Lung microvascular endothelial cell (primary cell): ENCODE data around the gene CYP8B1. TPM values are rescaled to one million over a fixed set of nuclear protein-coding genes. Genes with fewer than 3 reads are reported as not detected.
"Not testable (repeated sequence)": the region's sequence is repeated elsewhere in the genome, so short reads cannot be mapped to it uniquely, and the experiment has no call there.

Source experiments
- DNase-seq, 2 donors: peaks; one replicate each; pipeline versions ENCODE4 v3.0.0 to v3.0.0-alpha.2; 2010; ENCODE audit warnings: low read depth in 2 of 2
- total RNA-seq: library from RNA; depleted of rRNA; stranded (reverse); fragments of >200 nt; gene quantifications from 2 replicates; pipeline ENCODE4 v1.2.1, GENCODE V29; 2014

The CYP8B1 gene
- total RNA-seq, 1 donor from 2014 or later, result not detected

DNA sequence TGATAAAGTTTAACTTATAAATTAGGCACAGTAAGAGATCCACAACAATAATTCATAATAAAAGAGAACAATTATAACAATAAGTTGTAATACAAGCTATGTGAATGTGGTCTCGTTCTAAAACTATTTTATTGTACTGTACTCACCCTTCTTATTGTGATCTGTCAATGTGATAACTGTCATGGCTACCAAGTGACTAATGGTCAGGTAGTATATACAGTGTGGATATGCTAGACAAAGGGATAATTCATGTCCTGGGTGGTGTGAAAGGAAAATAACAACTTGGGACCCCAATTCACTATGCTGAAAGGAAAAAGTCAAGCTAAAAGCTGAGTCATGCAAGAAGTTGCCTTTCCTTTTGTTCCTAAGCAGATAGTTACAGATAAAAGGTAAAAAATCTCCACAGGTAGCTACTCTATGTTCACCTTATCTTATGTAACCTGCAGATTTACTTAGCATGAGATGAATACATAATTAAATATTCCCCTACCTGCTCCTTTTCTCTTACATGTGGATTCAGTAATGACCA, 10.7 kb upstream of the CYP8B1 start:
- DNase-seq, result no peak

DNA sequence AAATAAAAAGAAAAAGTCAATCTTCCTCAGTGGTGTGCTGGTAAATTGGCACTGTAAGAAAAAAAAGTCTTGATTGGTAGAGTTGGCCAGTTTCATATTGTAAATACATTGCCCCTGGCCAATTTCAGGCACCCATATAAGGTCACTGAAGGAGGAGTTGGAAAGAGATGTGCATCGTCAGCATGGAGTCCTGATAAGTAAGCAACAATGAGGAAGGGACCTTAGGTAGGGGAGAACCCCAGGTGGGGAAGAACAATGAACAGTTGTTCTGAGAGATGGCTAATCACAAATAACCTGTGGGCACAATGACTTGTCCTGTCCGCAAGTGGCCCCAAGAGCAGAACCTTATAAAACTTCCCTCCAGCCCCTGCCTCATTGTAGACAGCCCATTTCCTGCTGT, 8.6 kb upstream of the CYP8B1 start:
- DNase-seq, result no peak

DNA sequence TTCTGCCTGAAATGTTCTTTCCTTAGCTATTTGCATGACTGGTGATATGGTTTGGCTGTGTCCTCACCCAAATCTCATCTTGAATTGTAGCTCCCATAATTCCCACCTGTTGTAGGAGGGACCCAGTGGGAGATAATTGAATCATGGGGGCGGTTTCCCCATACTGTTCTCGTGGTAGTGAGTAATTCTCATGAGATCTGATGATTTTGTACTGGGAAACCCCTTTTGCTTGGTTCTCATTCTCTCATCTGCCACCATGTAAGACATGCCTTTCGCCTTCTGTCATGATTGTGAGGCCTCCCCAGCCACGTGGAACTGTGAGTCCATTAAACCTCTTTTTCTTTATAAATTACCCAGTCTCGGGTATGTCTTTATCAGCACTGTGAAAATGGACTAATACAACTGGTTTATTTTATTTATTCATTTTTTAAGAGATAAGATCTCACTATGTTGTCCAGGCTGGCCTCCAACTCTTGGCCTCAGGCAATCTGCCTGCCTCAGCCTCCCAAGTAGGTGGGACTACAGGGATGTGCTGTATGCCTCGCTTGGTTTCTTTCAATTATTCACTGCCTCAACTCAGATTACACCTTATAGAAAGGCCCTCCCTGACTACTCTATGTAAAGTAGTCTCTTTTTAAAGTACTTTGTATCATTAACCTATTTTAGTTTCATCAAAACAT, 7.7 kb upstream of the CYP8B1 start:
- DNase-seq, result not testable (repeated sequence)

DNA sequence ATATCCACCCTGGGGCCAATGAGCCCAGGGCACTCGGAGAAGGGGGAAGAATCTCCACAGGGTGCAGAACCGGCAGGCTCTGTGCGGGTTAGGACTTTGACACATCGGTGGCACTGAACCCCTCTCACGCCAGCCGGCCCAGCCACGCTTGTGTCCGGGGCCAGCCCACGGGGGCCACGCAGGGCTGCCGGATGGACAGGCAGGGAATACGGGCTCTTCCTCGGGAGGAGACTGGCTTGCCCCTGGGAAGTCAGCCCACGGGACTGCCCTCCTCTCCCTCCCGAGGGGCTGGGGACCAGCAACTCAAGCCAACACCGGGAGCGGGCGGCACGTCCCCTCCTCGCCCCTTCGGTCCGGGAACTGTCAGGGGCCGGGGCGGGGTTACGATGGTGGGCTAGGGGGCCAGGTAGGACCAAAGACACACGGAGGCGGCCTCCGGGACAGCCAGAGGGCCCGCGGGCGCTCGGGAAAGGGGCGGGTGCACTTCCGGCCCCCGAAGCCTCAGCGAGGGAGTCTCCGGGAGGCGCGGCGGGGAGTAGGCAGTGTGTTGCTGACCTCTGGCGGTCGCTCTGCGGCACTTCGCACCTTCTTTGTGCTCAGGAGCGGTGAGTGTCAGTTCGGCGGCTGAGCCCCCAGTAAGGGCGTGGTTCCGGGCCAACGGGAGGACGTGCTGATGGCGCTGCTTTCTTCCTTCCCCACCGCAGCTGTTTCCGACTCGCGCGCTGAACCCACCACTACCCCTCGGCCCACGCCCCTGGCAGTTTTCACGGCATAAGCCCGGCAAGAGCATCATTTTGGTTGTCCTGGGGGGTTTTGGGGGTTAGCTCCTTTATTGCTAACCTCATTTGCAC, 5.1 kb upstream of the CYP8B1 start:
- DNase-seq, result peak; percentile 72 to 76

DNA sequence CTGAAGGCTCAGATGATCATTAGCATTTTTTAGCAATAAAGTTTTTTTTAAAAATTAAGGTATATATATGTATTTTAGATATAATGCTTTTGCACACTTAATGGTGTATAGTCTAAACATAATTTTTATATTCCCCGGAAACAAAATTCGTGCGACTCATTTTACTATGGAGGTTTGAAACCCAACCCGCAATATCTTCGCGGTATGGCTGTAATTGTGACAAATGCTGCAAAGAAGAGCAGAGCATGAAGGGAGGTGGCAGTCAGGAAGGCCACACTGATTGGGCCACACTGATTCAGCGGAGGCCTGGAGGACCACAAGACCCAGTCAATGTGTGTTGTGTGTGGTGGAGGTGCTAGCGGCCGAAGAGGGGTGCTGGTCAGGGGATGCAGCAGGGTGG, 4.5 kb upstream of the CYP8B1 start:
- DNase-seq, result no peak

DNA sequence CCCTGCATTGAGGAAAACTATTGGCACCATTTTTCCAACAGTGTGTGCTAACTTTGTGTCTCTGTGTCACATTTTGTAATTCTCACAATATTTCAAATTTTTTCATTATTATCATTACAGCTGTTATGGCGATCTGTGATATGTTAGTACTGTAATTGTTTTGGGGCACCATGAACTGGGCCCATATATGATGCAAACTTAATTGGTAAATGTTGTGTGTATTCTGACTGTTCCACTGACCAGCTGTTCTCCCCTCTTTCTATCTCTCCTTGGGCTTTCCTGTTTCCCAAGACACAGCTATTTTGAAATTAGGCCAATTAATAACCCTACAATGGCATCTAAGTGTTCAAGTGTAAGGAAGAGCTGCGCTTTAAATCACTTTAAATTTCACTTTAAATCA, 2.2 kb upstream of the CYP8B1 start:
- no peak for DNase-seq

DNA sequence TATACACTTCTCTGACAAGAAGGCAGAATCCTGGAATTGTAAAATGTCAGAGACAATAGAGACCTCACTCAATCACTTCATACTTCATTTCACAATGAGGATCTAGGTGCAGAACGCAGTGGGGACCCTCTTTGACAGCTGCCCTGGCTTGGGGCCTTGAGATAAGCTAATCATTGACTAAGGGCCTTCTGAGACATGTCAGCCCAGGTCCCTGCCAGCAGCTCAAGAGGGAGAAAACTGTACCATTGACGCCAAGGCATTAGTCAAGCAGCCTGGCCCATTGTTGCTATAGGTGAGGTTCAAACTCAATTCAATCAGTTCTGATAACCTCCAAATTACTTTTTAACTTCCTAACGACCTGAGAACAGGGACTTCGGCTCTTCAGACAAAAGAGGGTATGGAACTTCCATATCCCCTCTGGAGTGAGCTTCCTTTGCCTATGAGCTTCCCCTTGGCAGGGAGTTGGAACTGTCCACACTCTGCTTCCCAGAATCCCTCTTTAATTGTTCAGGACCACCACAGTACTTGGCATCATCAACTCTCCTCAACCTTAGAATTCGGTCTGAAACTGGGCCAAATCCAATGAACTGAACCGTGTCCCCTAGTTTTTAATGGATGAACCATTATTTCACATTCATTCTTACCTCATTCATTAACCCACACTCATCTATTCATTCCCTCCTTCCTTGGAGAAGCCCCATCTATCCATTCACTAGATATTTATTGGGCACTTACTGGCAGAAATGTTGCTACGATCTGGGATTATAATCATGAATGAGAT, 1.5 kb upstream of the CYP8B1 start:
- DNase-seq, result no peak

DNA sequence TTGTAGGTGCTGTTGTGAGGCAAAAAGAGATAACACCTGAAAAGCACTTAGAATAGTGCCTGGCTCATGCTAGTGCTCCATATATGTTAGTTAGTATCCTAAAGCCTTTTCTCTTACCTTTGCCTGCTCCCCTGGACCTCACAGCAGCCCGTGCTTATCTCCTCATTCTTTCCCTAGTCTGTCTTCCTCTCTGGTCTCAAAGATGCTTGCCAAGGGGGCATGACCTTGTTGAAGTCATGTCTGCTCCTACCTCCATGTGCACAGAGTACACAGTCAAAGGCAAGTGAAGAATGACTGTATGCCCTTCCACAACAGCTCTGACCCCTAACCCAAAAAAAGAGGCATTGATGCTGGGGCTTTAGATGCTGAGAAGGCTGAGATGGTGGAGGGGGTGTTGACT, 722 bp upstream of the CYP8B1 start:
- no peak for DNase-seq

DNA sequence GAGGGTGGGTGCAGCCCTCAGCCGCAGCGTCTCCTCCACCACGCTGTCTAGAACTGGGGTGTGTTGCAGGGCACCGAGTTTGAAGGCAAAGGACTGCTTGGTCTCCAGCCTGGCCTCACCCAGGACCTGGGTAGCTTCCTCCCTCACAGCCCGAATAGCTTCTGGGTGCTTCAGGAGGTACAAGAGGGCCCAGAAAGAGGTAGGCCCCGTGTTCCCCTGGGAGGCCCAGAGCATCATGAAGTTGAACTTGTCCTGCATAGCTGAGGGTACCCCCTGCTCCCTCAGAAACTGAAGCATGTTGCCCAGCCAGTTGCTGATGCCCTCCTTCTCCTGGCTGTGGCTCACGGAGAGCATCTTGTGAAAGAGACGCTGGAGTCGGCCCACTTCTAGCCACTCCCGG, 930 bp downstream of the CYP8B1 start:
- DNase-seq, result no peak

DNA sequence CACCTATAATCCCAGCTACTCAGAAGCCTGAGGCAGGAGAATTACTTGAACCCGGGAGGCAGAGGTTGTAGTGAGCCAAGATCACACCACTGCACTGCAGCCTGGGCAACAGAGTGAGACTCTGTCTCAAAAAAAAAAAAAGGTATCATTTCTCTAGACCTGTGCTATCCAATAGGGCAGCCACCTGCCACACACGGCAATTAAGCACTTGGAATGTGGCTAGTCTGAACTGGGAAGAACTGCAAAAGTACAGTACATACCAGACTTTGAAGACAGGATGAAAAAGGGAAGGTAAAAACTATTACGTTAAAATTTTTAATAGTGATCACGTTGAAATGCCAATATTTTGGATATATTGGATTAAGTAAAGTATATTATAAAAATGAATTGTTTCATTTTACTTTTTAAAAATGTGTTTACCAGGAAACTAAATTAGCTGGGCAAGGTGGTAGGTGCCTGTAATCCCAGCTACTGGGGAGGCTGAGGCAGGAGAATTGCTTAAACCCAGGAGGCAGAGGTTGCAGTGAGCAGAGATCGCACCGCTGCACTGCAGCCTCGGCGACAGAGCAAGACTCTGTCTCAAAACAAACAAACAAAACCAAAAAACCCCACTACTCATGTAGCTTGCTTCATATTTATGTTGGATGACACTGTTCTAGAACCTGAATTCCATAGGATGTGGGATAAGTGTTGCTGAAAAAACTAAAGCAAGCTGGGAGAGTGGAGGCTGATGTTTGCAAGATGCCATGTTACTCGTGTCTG, 2.3 kb downstream of the CYP8B1 start:
- DNase-seq, result no peak

DNA sequence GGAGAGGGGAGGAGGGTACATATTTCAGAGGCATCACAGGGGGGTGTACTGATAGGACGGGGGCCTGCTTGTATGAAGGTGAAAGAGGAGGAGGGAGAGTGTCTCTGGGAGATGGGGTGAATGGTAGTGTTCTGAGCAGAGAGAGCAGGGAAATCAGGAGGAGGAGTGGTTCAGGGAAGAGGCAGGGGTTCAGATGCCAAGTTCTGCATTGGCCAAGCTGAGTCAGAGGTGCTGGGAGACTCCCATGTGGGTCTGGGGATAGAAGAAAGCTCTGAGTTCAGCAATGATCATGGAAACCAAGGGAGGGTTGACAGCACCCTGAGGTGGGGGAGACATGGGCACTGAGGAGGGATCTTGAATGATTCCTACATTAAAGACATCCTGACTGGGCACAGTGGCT, 3.0 kb downstream of the CYP8B1 start:
- DNase-seq, result no peak

DNA sequence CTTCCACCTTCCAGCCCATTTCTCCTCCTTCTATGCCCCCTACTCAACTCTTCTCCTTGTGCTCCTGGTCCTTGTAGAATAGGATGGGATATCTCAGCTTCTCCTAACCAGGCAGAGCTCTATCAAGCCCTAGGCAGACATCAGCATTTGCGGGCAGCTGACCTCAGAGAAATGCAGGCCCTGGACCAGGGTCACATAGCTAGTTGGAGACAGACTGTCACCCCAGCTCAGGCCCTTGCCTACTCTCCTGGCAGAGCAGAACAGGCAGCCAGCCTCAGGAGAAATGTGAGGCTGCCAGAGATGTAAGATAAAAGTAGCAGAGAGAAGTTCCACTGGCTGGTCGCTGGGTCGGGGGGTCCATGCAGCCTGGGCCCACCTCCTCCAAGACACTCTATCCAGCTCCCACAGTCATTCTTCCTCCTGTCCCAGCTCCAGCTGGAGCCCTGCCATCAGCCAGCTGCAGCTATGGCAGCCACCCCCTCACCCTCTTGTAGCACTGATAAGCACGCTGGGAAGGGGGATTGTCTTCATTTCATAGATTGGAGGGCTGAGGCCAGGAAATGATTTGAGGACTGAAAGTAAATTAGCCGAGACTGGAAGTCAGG, 4.0 kb downstream of the CYP8B1 start:
- DNase-seq, result no peak

DNA sequence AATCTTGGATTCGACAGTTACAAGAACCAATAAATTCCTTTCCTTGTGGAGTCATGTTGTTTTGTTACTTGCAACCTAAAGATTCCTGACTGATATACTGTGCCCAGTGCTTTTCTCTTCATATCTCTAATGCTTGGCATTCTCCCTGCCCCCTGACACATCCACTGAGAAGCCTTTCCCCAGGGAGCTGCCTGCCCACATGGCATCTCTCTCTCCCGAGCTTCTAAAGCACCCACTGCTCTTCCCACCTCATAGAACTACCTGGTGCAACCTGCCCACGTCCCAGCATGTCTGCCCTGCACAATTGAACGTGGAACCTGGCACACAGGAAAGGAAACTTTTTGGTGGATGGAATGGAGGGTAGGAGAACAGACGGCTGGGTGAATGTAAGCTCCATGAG, 6.8 kb downstream of the CYP8B1 start:
- DNase-seq, result no peak

DNA sequence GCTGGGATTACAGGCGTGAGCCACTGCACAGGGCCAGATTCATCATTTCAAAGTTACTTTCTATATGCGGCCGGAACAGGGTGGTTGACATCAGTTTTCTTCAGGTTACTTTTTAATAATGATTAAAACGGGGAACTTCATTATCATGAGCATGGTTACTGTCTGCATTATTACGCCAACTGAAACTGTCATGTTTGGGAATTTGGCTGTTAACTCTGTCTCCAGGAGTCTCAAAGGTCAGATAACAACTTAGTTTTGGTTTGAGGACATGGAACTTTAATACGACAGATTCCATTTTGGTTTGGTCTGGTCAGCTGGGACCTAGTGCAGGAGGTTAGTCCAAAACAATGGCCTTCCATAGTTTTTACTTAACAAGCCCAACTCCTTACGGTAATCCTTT, 8.5 kb downstream of the CYP8B1 start:
- no peak for DNase-seq

DNA sequence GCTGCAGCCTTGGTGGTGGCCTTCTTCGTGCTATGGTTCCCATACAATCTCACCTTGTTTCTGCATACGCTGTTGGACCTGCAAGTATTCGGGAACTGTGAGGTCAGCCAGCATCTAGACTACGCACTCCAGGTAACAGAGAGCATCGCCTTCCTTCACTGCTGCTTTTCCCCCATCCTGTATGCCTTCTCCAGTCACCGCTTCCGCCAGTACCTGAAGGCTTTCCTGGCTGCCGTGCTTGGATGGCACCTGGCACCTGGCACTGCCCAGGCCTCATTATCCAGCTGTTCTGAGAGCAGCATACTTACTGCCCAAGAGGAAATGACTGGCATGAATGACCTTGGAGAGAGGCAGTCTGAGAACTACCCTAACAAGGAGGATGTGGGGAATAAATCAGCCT, 10.4 kb downstream of the CYP8B1 start:
- no peak for DNase-seq

DNA sequence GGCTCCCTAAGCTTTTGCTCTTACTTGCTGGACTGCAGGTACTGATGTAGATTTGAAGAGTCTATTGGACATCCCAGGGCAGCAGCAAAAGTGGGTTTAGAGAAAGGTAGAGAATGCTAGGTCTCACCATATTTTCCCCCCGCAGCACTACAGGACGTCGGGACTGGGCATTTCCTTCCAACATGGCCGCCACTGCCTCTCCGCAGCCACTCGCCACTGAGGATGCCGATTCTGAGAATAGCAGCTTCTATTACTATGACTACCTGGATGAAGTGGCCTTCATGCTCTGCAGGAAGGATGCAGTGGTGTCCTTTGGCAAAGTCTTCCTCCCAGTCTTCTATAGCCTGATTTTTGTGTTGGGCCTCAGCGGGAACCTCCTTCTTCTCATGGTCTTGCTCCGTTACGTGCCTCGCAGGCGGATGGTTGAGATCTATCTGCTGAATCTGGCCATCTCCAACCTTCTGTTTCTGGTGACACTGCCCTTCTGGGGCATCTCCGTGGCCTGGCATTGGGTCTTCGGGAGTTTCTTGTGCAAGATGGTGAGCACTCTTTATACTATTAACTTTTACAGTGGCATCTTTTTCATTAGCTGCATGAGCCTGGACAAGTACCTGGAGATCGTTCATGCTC, 11.2 kb downstream of the CYP8B1 start:
- no peak for DNase-seq

DNA sequence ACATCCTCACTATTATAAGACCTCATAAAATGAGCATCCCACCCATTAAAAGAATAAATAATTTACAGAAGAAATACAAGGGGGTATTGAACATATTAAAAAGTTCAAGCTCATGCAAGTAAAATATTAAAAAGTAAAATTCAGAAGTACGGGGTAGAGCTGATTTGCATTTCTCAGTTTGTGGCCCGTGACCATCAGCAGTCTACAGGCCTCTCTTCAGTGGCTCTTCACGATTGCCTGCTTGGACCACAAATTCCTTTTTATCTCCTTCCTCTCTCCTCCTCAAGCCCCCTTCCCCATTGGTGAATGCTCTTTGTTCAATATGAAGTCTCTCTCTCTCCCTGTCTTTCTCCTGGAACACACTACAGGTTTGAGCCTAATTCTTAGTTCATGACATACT, 19.1 kb downstream of the CYP8B1 start:
- DNase-seq, result no peak

DNA sequence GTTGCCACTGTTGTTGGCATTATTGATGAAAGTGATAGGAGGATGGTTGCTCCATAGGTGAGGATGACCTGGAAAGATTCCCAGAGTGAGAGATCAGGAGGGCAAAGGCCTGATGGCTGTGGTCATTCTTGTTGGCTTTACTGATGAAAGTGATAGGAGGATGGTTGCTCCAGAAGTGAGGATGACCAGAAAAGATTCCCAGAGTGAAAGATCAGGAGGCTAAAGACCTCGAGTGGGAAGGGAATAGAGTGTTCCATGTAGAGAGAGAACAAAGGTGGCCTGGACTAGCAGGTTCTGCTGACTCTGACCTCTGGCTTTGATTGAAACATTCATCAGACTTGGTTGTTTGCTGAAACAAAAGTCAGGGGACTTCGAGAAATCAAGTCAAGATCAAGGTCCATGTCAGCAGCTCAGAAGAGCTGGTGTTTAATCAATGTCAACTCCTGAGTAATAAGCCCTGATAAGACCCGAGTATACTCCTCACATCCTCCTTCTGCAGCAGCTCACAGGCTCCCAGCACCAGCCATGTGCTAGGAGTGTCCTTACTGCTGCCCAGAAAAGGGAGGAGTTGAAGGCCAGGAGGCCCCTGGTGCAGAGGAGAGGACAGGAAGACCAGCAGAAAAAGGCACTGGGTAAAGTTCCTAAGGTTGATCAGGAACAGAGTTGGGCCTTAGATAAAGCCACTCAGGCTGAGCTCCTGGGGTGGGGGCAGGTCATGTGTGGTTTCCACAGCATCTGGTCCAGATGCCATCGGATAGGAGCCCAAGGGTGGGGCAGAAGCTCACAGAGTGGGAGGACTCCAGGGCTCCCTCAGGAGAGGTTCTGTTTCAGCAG, 19.9 kb downstream of the CYP8B1 start:
- no peak for DNase-seq

DNA sequence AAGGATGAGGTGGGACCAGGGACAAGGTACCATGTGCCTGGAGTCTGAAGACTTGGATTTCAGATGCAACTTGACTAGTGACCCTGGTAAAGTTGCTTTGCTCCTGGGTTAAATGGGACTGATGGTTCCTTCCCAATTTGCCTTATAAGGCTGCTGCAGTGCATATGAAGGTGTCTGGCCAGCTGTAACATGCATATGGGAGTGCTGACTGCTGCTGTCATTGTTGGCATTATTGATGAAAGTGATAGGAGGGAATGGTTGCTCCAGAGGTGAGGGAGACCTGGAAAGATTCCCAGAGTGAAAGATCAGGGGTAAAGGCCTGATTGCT, 20.5 kb downstream of the CYP8B1 start:
- no peak for DNase-seq
